PFSK-1 (cell line): ENCODE data around the gene CNOT1.

Source experiments
- FOXP2 ChIP-seq: optimal IDR thresholded peaks from 2 replicates; pipeline ENCODE3; 2011; ENCODE audit warnings: borderline replicate concordance, control low read depth, inconsistent platforms; ENCODE audit not compliant: insufficient read depth; ENCODE audit errors: extremely low read length, extremely low read depth
- POLR2AphosphoS5 ChIP-seq: IDR thresholded peaks from 2 replicates; pipeline ENCODE4 v1.6.1; 2012; ENCODE audit warnings: low read depth, mild to moderate bottlenecking, control low read depth, low read length, moderate library complexity
- REST ChIP-seq, 2 experiments: IDR thresholded peaks; 2 replicates each; pipeline versions ENCODE4 v1.6.1 to v1.8.0; 2011 to 2012; ENCODE audit warnings: low read depth in 2 of 2, low read length in 2 of 2, control low read depth in 1 of 2, inconsistent platforms in 1 of 2, mild to moderate bottlenecking in 1 of 2, moderate library complexity in 1 of 2; ENCODE audit not compliant: insufficient read depth in 1 of 2
- SIN3A ChIP-seq: IDR thresholded peaks from 2 replicates; pipeline ENCODE4 v1.6.1; 2012; ENCODE audit warnings: mild to moderate bottlenecking, low read length, moderate library complexity, borderline replicate concordance; ENCODE audit not compliant: insufficient read depth
- TAF1 ChIP-seq: IDR thresholded peaks from 2 replicates; pipeline ENCODE4 v1.6.1; 2012; ENCODE audit warnings: low read length, control low read depth, borderline replicate concordance; ENCODE audit not compliant: insufficient read depth

CNOT1 gene

GRCh38 chr16:58494981-58495520 is 134.6 kb downstream of the CNOT1 start:
- no peak for TF ChIP-seq REST (IDR thresholded peaks at IDR 0.05; ENCODE audit: insufficient read depth in 1 of 2, low read depth in 2 of 2, low read length in 2 of 2)
- no peak for TF ChIP-seq FOXP2
- no peak for TF ChIP-seq POLR2AphosphoS5
- no peak for TF ChIP-seq SIN3A
- no peak for TF ChIP-seq TAF1

GRCh38 chr16:58493756-58494431 is 135.7 kb downstream of the CNOT1 start:
- TF ChIP-seq POLR2AphosphoS5 (no peak), FOXP2 (no peak), TAF1 (no peak)

GRCh38 chr16:58492735-58493134 is 136.9 kb downstream of the CNOT1 start:
- no peak for TF ChIP-seq TAF1
- TF ChIP-seq SIN3A = no peak
- TF ChIP-seq REST (IDR thresholded peaks at IDR 0.05; ENCODE audit: insufficient read depth in 1 of 2, low read depth in 2 of 2, low read length in 2 of 2) = no peak
- no peak for TF ChIP-seq FOXP2
- no peak for TF ChIP-seq POLR2AphosphoS5

- TF ChIP-seq SIN3A (no peak), TAF1 (no peak), POLR2AphosphoS5 (no peak), REST (IDR thresholded peaks at IDR 0.05; ENCODE audit: insufficient read depth in 1 of 2, low read depth in 2 of 2, low read length in 2 of 2) (no peak), FOXP2 (no peak)
These were observed 137.6 kb downstream of the CNOT1 start for GRCh38 chr16:58492066-58492465.

- TF ChIP-seq SIN3A (no peak), TAF1 (no peak), REST (IDR thresholded peaks at IDR 0.05; ENCODE audit: insufficient read depth in 1 of 2, low read depth in 2 of 2, low read length in 2 of 2) (no peak), FOXP2 (no peak), POLR2AphosphoS5 (no peak)
These were observed 139.6 kb downstream of the CNOT1 start for GRCh38 chr16:58490065-58490464.
